Measurements from ENCODE around the gene CFAP221.

The CFAP221 gene

DNA sequence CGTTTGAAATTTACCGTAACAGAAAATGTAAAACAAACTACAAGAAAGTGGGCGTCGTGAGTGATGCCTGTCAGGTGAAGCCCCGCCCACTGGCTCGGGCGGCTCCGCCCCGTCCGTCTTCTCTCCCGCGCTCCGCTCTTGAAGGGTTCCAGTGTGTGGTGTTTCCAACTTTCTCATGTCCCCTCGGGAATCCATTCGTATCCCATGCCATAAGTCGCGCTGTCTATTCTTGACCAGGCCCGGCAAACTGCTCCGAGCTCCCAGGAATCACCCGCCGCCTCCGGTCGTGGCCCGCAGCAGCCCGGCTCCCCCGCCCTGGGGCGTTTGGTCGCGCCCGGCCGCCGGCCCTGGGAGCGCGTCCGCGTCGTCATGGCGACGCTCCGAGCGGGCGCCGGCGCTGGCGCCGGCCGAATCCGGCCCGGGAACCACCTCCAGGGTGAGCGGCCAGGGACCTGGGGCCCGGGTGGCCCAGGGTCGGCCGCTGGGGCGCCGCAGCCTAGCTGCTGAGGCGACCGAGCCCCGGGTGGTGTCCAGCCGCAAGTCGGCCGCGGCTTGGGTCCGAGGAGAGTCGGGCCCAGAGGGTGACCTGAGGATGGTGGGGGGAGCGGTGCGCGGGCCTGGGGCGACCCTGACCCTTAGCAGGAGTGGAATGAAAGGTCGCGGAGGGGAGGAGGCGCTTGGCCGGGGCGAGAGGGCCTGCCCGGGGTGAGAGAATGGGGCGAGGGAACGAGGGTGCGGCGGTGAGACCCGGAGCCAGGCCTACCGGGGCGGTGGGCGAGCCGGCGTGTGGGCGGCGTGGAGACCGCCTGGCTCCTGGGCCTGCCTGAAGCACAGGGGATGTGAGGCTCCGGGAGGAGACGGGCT is at the start of gene CFAP221:
TSS of gene CFAP221 (plus strand) at position 375 of the 864 bp plus-strand sequence. CDS start 1,683 bp downstream, outside the sequence.
- DNase-seq: peak; percentile 42

DNA sequence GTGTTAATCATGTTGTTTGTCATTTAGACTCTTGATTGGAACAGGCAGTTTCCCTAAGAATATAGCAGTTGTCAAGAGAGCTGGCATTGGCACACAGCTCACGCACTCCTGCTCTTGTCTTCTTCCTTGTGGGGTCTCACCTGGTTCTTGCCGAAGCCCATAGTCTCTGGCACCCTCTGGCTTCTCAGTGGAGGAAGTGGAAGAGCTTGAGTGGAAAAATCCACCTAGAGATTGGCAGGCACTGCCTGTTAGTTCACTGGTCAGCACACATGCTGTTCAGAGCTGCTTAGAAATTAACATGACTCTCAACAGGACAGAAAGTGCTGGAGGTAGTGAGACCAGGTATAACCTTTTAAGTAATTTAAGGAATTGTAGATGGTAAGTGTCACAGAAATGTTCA is 48.3 kb upstream of the CFAP221 start:
- no peak for DNase-seq

DNA sequence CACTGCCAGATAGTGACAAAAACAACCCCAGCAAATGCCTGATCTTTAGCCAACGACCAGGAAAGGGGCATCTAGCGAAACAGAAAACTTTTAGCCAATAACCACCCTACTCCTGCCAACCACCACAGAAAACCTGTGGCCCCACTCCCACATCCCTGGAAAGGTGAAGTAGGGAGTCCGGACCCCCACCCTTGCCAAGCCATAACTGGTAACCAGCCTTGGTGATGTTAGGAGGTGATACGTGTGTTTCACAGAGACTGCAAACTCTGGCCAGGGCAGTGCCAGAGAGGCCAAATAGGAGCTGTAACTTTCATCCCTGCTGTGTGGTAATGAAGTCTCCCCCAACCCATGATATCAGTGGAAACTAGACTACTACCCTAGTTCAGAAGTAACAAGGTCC is 47.6 kb upstream of the CFAP221 start:
- DNase-seq: no peak

DNA sequence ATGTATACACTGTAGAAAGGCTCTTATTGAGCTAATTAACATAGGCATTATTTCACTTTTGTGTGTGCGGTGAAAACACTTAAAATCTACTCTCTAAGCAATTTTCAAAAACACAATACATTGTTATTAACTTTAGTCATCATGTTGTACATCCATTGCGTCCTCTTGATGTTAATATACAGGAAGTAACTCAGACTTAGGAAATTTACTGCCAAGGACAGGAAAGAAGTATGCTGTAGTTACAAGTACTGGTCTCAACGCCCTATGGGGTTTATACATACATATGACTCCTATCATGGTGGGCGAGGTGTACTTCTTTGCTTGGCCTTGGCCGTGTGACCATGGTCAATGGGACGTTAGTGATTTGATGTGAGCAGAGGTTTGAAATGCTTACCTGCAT is 35.5 kb upstream of the CFAP221 start:
- DNase-seq: no peak

DNA sequence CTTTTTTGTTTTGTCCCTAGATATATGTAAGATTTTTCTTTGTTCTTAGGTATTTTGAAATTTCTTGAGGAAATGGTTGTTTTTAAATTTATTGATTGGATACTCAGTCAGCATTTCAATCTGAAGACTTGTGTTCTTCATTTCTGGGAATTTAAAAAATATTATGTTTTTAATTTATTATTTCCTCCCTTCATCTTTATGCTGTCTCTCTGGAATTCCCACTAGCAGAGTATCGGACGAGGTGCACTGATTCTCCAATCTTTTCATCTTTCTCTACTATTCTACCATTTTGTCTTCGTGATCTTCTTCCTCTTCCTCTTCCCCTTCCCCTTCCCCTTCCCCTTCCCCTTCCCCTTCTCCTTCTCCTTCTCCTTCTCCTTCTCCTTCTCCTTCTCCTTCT is 32.3 kb upstream of the CFAP221 start:
- DNase-seq: no peak

DNA sequence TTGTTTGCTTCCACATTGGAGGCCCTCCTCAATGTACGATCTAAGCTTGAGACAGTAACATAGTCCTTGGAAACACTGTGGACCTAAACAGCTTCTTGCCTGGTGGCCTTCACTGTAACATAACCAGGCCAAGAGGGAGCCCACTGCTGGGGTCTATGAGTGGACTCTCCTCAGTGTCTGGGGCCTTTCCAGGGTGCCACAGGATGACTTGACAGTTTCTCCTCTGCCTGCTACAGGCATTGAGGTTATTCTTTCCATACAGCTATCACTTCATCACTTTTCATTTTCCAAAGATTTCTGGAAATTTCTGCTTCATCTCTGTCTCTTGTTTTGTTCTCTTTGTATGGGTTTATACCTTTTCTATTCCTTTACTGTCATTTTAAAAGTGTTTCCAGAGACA is 31.3 kb upstream of the CFAP221 start:
- DNase-seq: no peak

DNA sequence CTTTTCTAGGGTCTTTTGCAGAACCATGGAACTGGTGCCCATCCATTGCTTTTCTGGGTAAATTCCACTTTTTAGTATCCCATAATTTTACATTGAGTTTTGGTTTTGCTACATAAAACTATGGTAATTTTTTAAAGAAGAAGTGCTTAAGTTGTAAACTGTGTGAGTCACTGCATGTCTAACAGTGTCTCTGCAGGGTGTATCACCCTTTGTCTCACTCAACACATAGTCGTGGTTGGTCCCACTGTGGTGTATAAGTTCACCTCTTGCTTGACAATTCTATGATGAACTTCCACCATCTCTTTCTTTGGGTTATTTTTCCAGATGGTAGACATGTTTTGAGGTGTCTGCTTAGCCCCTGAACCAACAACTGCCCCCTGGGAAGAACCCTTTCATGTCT is 30.4 kb upstream of the CFAP221 start:
- DNase-seq: no peak

DNA sequence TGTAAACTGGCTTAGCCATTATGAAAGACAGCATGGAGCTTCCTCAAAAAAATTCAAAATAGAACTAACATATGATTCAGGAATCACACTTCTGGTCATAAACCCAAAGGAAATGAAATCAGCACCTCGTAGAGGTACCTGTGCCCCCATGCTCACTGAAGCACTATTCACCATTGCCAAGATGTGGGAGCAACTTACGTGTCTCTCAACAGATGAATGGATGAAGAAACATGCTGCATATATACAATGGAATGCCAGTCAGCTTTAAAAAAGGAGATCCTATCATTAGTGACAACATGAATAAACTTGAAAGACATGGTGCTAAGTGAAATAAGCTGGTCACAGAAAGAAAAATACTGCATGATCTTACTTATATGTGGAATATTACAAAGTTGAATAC is 28.1 kb upstream of the CFAP221 start:
- no peak for DNase-seq

DNA sequence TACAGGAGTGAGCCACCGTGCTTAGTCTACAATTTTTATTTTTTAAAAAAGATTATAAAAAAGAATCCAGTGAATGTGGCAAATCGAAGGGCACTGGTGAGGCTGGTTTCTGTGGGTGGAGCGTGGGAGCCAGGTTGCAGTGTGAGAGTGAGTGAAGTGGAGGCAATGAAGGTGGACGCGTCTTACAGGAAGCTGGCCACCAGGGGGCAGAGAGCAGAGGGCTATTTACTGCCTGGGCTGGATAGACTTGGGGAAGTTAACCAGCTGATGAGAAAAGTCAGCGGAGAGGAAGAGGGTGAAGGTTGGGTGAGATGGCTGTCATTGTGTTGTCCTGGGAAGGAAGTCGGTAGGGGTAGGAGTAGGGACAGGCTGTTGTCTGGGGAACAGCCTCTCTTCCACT is 26.8 kb upstream of the CFAP221 start:
- DNase-seq: peak; percentile 17

DNA sequence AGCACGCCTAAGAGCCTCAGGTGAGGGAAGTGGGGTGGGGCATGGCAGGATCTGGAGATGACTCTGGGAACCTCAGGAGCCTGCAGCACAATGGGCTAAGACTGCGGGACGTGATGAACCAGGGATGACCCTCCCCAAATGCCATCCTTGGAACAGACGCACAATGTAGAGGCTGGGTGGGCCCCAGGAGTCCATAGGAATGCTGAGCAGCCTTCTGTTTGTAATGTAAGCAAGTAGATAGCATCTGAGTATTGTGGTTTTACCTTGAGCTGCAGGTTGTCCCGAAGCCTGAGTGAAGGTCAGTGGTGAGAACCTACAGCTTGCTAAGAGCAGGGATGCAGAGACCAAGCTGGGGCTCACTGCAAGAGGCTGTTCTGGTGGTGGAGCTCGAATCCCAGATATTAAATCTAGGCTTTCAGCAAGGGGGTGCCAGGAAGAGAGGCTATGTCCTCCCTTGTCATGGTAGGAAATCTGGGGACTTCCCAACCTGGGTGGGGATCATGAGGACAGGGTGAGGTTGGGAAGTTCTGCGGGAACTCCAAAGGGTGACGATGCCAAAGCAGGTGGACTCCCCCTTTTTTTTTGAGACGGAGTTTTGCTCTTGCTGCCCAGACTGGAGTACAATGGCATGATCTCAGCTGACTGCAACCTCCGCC is 25.7 kb upstream of the CFAP221 start:
- DNase-seq: no peak

DNA sequence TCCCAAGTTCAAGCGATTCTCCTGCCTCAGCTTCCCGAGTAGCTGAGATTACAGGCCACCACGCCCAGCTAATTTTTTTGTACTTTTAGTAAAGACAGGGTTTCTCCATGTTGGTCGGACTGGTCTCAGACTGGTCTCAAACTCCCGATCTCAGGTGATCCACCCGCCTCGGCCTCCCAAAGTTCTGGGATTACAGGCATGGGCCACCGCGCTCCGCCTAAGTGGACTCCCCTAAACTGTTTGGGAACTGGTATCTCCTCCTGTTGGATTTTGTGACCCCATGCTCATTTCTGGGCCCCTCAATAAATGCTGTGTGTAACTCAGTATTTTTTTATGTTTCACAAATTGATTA is 25.2 kb upstream of the CFAP221 start:
- DNase-seq: no peak

DNA sequence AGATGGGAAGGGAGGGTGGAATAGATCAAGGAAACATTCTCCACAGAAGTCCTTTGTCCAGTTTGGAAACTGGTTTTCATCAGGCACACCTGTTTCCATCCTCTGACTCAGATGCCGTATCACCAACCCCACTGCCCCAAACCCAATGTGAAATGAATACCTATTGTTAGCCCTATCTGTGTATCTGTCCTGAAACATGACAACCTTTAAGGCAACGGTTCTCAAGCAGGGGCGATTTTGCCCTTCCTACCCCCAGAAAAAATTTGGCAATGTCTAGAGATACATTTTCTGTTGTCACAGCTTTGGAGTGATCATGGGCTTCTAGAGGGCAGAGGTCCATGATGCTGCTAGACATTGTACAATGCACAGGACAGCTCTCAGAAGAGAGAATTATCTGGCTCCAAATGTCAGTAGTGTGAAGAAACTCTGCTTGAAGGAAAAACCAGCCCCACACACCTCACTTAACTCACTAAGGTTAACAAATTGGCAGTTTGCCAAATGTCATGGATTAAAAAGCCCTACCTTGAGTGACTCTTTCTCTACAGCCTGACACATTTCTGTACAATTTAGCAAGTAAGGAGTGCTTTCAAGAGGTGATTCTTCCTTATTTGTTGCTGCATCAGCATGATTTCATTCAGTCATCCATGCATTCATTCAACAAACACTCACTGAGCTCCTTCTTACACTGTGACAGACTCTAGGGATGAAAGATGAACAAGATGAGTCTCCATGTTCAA is 23.4 kb upstream of the CFAP221 start:
- DNase-seq: no peak

DNA sequence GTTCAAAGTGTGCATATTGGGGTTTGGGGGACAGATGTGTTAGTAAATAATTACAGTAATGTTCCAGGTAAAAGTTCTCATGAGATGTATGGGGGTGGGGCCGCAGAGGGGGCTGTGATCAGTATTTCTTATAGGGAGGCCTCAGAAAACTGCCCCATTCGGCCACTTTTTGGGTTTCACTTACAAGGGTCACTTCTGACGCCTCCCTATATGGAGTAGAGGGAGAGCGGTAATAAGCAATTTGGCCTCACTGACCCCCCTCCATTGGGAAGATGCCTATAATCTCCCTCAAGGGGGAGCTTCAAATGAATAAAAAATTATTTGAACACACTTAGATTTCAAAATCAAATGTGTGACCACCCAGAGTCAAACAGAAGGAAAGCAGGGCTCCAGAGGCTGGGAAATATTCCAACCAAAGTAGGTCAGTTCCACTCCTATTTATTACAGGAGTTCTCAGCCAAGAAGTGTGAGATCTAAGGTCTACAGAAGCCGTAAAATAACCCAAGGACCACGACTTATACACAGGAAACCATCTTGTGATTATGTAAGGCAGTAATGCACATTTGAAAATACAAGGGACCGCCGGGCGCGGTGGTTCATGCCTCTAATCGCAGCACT is 22.7 kb upstream of the CFAP221 start:
- no peak for DNase-seq

DNA sequence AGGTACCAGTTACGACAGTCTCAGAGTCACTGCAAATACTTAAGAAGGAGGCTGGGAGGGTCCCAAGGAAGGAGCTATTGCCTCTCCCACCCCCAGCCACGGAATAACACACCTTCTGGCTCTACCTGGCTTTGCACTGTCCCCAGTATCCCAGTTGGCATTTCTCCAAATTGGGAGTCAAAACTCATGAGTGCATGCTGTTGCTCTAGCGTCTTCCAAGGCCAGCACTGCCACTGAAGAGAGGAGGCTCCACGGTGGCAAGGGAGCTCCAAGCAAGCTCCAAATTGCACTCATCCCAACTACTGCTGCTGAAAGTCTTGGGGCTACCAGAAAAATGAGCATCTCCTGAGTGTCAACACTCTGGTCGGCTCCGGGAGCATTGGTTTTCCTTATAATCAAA is 21.6 kb upstream of the CFAP221 start:
- DNase-seq: no peak

DNA sequence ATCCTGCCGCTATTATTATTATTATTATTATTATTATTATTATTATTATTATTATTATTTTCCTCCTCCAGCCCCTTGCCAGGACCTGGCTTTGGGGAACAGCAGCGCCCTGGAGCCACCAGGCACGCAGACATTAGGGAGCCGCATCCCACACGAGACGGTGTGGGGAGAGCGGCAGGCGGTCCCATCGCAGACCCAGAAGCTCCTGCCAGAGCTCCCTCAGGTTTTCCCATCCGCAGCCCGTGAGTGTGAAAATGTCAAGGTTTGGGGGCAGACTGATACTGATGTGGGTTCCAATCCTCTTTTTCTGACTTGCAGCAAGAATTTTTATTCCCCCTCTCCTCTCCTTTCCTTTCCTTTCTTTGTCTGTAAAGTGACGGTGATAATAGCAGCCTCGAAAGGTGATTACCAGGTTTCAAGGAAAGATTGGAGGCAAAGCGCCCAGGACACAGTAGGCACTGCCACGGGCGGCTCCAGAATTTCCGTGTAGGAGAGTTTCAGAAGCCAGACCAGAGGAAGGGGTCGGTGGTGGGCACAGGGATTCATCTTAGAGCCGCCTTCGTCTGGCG is 20.8 kb upstream of the CFAP221 start:
- DNase-seq: no peak

DNA sequence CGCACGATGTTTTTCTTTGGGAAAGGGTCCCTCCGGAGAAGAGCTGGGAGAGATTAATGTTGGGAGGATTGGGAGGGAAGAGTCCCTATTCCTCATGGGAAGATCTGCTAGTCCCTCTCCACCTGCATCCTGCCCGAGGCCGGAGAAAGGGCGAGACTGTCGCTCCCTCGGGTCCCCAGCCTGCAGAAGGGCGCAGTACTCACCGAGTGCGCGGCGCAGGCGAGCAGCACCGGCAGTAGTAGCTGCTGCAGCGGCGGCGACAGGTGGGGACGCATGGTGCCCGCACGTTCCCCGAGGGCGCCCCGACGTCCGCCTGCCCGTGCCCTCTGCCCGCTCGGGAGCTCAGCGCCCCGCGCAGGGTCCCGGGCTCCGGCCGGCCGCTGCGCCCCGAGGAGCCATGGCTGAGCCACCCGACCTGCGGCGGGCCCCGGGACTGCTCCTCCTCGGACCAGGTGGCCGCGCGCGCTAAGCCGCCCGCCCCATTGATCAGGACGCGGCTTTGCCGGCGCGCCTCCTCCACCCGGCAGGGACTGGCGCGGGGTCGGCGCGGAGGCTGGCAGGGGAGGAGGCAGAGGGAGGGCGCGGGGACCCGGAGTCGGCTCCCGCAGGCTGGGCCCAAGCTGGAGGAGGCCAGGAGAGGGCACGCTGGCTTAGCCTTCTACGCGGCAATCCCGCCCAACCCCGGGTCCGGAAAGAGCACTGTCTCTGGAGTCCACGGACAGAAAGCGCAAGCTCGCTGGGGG is 20.1 kb upstream of the CFAP221 start, which contains the start of gene SCTR:
TSS of gene SCTR (minus strand) at position 532 of the 743 bp plus-strand sequence. CDS start at position 275, 257 bp downstream.
- DNase-seq: no peak

DNA sequence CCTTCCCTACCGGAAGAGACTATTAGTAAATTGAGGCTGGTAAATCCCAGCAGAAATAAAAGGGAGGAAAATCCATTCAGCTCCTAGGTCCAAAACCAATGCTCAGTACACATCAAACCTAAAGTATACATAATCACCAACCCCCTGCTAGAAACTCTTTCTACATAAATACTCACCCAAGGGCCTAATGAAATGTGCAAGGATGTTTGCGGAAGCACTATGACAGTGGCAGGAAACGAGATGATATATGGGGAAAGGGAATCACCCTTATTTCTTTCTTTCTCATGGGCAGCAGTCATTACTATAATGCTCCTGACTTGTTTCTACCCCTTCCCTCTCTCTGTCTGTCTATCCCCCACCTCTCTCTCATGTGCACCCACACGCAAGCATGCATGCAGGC is 18.6 kb upstream of the CFAP221 start:
- DNase-seq: no peak

DNA sequence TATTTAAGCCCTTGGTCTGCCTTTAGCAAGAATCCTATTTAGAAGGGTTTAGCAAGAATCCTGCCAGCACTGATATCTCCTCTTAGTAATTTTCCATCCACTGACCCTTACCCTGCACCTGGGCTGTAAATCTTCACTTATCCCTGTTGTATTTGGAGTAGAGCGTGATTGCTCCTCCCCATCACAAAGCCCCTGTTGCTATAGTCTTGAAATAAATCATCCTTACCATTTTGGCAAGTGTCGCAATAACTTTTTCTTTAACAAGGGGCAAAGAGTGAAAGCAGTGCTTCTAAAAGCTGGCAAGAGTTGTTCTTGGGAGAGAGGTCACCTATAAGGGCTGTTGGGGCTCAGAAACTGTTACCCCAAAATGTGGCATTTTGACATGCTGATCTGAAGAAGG is 16.2 kb upstream of the CFAP221 start:
- DNase-seq: no peak

DNA sequence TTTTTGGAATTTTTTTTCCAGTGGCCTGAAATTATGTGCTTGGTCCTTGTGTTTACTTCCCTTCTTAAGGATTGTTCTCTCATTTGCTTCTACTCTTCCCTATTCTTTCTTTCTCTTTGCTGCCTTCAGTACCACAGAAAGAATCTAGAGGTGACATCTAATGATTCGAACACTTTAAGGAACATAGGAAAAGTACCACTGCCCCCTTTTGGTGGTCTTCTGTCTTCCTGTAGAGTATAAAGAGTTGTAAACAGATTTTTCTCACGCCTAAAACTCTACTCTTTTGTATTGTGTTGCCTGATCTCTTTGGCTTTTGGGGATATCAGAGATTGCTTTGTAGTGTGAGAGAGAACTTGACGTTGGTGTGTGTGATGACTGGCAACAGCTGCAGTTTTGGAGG is 13.0 kb upstream of the CFAP221 start:
- DNase-seq: no peak

DNA sequence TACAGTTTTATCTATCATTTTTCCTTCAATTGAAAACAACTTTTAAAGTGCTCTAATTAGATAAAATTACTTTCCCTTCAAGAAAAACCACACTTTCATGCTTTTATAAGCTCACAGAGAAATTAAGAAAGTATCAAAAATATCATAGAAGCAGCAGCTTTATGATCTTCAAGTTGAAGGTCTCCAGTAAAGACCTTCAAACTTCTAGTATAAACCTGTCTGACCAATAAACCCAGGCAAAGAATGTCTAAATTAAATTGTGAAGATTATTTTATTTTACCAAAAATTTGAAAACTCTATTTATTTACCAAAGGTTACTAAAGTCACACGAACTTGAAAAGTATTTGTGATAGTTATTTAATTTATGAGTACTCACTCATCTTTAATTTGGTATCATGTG is 10.7 kb upstream of the CFAP221 start:
- no peak for DNase-seq

DNA sequence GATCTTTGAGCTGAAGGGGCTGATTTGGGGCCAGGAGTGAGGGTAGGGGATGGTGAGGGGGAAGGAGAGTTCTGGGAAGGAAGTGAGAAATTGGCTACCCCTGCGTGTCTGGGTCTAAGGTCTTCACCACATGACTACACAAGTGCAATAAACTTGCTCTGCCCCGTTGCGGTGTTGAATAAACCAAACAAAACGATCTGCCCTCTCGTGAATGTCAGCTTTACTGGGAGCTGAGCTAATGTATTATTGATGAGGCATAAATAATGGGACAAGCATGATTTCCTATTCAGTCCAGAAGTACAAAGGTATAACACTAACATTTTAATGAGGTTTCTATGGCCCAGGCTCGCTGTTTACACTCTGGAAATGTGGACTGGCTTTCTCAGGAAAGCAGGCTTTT is 8.0 kb upstream of the CFAP221 start:
- DNase-seq: no peak

DNA sequence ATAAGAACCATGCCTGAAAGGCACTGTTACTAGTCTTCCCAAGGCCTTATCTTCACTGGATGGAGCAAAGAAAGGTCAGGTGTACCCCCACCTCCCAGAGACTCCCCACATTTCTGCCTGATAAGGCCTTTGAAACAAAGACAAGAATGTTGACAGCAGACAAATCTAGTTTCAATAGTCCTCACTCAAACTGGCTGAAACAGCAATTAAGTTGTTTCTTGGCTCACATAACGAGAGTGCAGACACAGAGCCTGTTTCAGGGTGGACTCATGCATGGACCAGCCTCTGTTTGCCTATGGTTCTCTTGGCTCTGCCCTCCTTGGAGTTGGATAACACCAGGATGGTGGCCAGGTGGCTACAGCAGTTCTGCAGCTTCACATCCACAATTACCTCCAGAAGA is 7.5 kb upstream of the CFAP221 start:
- DNase-seq: no peak
